Upper lobe of left lung (tissue), 6 donors: ENCODE data around the gene CYB561. TPM values are rescaled to one million over a fixed set of nuclear protein-coding genes. Genes with fewer than 3 reads are reported as not detected.
A peak's percentile ranks its signal among the peaks of the same experiment; 100 is the strongest.

Experiments used
- ATAC-seq, 2 donors: fragments of 200-7000 bp; cut with Tn5 transposase; one replicate each; pipeline ENCODE4 v1.9.1; 2022; ENCODE audit warnings: mild to moderate bottlenecking in 2 of 2, moderate library complexity in 2 of 2; ENCODE audit not compliant: low FRiP score in 2 of 2
- DNase-seq, 2 donors: peaks; one replicate each; pipeline ENCODE4 v3.0.0-alpha.2; 2019 to 2020
- H3K27ac ChIP-seq, 4 donors: fragments of 200-600 bp; sonication (generic); one replicate each; pipeline ENCODE4 v1.5.1; 2016 to 2019
- H3K27me3 ChIP-seq, 4 donors: fragments of 200-600 bp; sonication (generic); one replicate each; pipeline ENCODE4 v1.5.1; 2017 to 2019
- H3K36me3 ChIP-seq, 4 donors: fragments of 200-600 bp; sonication (generic); one replicate each; pipeline ENCODE4 v1.5.1; 2016 to 2019
- H3K4me1 ChIP-seq, 4 donors: fragments of 200-600 bp; sonication (generic); one replicate each; pipeline ENCODE4 v1.5.1; 2018 to 2019
- H3K4me3 ChIP-seq, 4 donors: fragments of 200-600 bp; sonication (generic); one replicate each; pipeline ENCODE4 v1.5.1; 2017 to 2019; ENCODE audit warnings: mild to moderate bottlenecking in 2 of 4, moderate library complexity in 1 of 4
- H3K9me3 ChIP-seq, 4 donors: fragments of 200-600 bp; sonication (generic); one replicate each; pipeline ENCODE4 v1.5.1; 2018 to 2019
- EP300 ChIP-seq, 4 donors: sonication (generic); formaldehyde crosslinking; IDR thresholded peaks; one replicate each; pipeline ENCODE4 v1.5.1; 2017; ENCODE audit warnings: antibody characterized with exemption in 4 of 4, control low read depth in 2 of 4
- POLR2A ChIP-seq, 4 donors: fragments of 450-650 bp; IDR thresholded peaks; one replicate each; pipeline ENCODE4 v1.5.1; 2016 to 2017; ENCODE audit warnings: antibody characterized with exemption in 4 of 4, mild to moderate bottlenecking in 2 of 4
- POLR2AphosphoS5 ChIP-seq, 2 donors: sonication (generic); formaldehyde crosslinking; IDR thresholded peaks; one replicate each; pipeline ENCODE4 v1.5.1; 2017; ENCODE audit warnings: antibody characterized with exemption in 2 of 2
- WGBS, 2 donors: methylation state at CpG; one replicate each; pipeline ENCODE4 v1.1.5; 2017 to 2018; 5-methylcytosine and 5-hydroxymethylcytosine counted together
- total RNA-seq, 6 donors: library from RNA; depleted of rRNA in 4 of 6; stranded (reverse); fragments of >200 nt in 4 of 6; gene quantifications; one replicate each; pipeline versions ENCODE4 v1.1.0 to v1.2.1, GENCODE V29; 2016 to 2021
- TF ChIP-seq, protein P1 (sequence below), 6 experiments: fragments of 450-650 bp in 4 of 6; fragments of 200-600 bp in 2 of 6; sonication (generic) in 2 of 6; IDR thresholded peaks; one replicate each; pipeline ENCODE4 v1.5.1; 2016 to 2019; ENCODE audit warnings: antibody characterized with exemption in 6 of 6
- donor health status: DM: no; HTN: no; CAD: no; lungs with moderate emphysema.
- donor health status: DM: no; HTN: yes; CAD: no; lungs with severe emphysema.

Gene CYB561
- total RNA-seq, 6 donors from 2014 or later, result 53.7 to 124 (median 64.4) TPM

DNA sequence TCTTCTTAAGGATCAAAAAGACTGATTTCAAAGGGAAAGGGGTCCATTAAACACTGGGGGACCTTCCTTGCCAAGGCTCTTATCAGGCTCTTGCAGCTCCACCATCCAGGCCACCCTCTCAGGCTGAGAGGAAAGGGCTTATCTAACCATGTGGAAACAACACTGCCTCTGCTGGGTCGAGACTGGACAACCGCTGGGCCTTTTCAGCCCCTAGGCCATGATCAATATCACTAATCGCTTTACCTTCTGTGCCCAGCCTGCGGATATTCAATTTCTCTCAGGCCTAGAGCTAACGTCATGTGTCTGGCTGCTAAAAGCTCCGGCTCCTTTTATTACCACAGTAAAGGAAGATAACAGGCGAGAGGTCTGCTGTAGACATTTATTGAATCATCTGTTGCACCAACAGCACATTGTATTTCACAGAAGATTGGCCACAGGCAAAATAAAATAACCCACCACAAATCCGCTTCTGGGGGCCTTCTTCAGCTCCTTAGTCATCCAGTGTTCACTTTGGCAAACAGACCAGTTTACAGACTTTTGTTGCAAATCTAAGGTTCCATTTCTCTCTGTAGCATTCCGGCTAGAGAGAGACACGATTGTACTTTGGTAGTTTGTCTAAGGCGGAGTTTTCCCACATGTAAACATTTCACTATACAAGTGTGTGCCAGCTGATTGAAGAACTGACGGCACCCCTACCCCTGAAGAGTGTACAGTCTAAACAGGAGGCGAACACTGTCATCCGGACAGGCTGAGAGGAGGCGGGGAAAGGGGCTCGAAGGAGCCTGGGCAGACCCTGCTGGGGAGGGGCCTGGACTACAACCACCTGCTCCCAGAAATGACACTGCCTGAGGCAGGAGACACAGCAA is 13.9 kb downstream of the CYB561 start:
- WGBS, 2 donors, result 34 to 52% methylated on average over 14 to 16 of the region's 16 CpGs
- TF ChIP-seq POLR2AphosphoS5 (IDR thresholded peaks at IDR 0.05) (no peak), EP300 (IDR thresholded peaks at IDR 0.05) (no peak), POLR2A (IDR thresholded peaks at IDR 0.05) (no peak)
- TF ChIP-seq, protein P1, sequence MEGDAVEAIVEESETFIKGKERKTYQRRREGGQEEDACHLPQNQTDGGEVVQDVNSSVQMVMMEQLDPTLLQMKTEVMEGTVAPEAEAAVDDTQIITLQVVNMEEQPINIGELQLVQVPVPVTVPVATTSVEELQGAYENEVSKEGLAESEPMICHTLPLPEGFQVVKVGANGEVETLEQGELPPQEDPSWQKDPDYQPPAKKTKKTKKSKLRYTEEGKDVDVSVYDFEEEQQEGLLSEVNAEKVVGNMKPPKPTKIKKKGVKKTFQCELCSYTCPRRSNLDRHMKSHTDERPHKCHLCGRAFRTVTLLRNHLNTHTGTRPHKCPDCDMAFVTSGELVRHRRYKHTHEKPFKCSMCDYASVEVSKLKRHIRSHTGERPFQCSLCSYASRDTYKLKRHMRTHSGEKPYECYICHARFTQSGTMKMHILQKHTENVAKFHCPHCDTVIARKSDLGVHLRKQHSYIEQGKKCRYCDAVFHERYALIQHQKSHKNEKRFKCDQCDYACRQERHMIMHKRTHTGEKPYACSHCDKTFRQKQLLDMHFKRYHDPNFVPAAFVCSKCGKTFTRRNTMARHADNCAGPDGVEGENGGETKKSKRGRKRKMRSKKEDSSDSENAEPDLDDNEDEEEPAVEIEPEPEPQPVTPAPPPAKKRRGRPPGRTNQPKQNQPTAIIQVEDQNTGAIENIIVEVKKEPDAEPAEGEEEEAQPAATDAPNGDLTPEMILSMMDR (IDR thresholded peaks at IDR 0.05), result no peak
- peaks cover 0 to 6% (median 0%) of the 10 kb centered on the region in 4 donors for H3K36me3 ChIP-seq
- DNase-seq (peak in 1 of 2 donors; percentile 49), ATAC-seq (no peak)
- H3K4me3 ChIP-seq, result no peak overlapping the region
- peaks cover 55 to 76% (median 73%) of the 10 kb centered on the region in 4 donors for H3K4me1 ChIP-seq
- peak overlapping the region; percentile 63 to 81 (median 78) for H3K27ac ChIP-seq
- H3K27me3 ChIP-seq, result no peaks in the 10 kb centered on the region
- no peaks in the 10 kb centered on the region for H3K9me3 ChIP-seq

DNA sequence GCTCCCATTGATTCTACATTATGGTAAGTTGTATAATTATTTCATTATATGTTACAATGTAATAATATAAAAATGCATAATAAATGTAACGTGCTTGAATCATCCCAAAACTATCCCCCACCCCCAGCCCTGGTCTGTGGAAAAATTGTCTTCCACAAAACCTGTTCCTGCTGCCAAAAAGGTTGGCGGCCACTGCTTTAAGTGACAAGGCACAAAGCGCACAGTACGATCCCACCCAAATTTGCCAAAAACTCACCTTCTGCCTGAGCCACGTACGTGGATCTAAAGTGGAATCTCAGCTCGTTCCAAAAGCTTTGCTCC is 14.5 kb downstream of the CYB561 start:
- DNase-seq (no peak), ATAC-seq (no peak)
- Histone ChIP-seq H3K9me3 (no peaks in the 10 kb centered on the region), H3K27me3 (no peaks in the 10 kb centered on the region), H3K4me1 (peaks cover 55 to 72% (median 70%) of the 10 kb centered on the region in 4 donors), H3K36me3 (peaks cover 0 to 6% (median 0%) of the 10 kb centered on the region in 4 donors), H3K27ac (peak overlapping the region; percentile 63 to 81 (median 78)), H3K4me3 (no peak overlapping the region)
- TF ChIP-seq POLR2AphosphoS5 (IDR thresholded peaks at IDR 0.05) (no peak), EP300 (IDR thresholded peaks at IDR 0.05) (no peak)
- TF ChIP-seq, protein P1 (IDR thresholded peaks at IDR 0.05), result no peak
- 68 to 80% methylated on average over 7 of the region's 7 CpGs for WGBS, 2 donors

DNA sequence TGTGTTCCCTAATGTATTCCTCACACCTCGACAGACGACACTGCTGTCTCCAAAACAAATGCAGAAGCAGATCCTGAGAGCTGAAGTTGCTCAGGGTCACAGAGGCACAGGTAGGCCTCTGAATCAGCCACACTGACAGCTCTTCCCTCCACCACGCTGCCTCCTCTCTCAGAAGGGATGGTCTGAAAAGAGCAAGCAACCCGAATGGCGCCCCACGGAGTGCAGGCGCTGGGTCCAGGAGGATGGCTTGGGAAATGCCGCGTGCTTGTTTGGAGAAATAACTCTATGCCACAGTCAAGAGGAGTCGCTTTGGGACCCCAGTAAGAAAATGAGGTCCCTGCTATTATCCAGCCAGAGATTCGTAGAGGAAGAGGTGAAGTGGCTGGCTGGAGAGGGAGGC is 15.9 kb downstream of the CYB561 start:
- Histone ChIP-seq H3K4me1 (peaks cover 49 to 69% (median 60%) of the 10 kb centered on the region in 4 donors), H3K27me3 (no peaks in the 10 kb centered on the region), H3K4me3 (no peak overlapping the region), H3K36me3 (peaks cover 0 to 6% (median 0%) of the 10 kb centered on the region in 4 donors), H3K9me3 (no peaks in the 10 kb centered on the region), H3K27ac (no peak overlapping the region)
- 90 to 91% methylated on average over 11 of the region's 11 CpGs for WGBS, 2 donors
- no peak for ATAC-seq
- no peak for DNase-seq
- TF ChIP-seq EP300 (IDR thresholded peaks at IDR 0.05) (no peak), POLR2AphosphoS5 (IDR thresholded peaks at IDR 0.05) (no peak), POLR2A (IDR thresholded peaks at IDR 0.05) (no peak)
- TF ChIP-seq, protein P1 (IDR thresholded peaks at IDR 0.05), result no peak

DNA sequence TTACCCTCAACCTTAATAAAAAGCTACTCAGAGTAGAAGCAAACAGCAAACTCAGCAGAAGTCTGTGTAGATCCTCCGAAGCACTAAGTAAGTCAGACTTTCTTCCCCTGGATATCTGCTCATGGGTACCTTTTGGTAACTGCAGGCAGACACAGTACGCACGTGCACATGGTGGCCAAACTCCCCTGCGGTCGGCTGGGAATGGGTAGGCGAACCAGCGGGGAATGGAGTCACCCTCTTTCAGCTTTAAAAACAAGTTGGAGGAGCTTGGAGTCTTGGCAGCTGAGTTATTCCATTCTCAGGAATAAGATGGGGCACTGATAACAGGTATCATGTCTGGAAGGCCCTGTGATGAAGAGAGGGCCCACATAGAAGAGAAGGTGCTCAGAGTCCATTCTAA is 16.3 kb downstream of the CYB561 start:
- WGBS, 2 donors, result 88 to 93% methylated on average over 7 of the region's 7 CpGs
- H3K27me3 ChIP-seq, result no peaks in the 10 kb centered on the region
- no peak overlapping the region for H3K27ac ChIP-seq
- no peaks in the 10 kb centered on the region for H3K9me3 ChIP-seq
- no peak for DNase-seq
- no peak for TF ChIP-seq POLR2AphosphoS5 (IDR thresholded peaks at IDR 0.05)
- no peak for TF ChIP-seq POLR2A (IDR thresholded peaks at IDR 0.05)
- TF ChIP-seq, protein P1 (IDR thresholded peaks at IDR 0.05), result no peak
- no peak for TF ChIP-seq EP300 (IDR thresholded peaks at IDR 0.05)
- peaks cover 0 to 6% (median 0%) of the 10 kb centered on the region in 4 donors for H3K36me3 ChIP-seq
- no peak for ATAC-seq
- H3K4me3 ChIP-seq, result no peak overlapping the region
- peaks cover 44 to 64% (median 56%) of the 10 kb centered on the region in 4 donors for H3K4me1 ChIP-seq
